PC-3 (cell line): ENCODE data around the gene AGAP5. TPM values are rescaled to one million over a fixed set of nuclear protein-coding genes. Genes with fewer than 3 reads are reported as not detected.

Experiments used
- ATAC-seq: fragments of 200-7000 bp; cut with Tn5 transposase; 2 replicates; pipeline ENCODE4 v1.9.1; 2020; ENCODE audit warnings: mild to moderate bottlenecking, moderate library complexity
- BruUV-seq: library from RNA; stranded (reverse); fragments of 400-500 nt; replicated peaks from 2 replicates; lab custom pipeline; 2021; lab: Mats Ljungman, UMichigan
- CTCF ChIA-PET: fragments of 300-600 bp; sonication (Branson Sonifier 250); formaldehyde crosslinking; loops from one replicate; lab custom pipeline; 2022; ENCODE audit warnings: antibody characterized with exemption; lab: Charles Lee
- POLR2A ChIA-PET: fragments of 300-600 bp; sonication (Branson Sonifier 250); formaldehyde crosslinking; loops from one replicate; lab custom pipeline; 2022; ENCODE audit warnings: antibody characterized with exemption; ENCODE audit not compliant: unreplicated experiment; lab: Charles Lee
- DNase-seq: peaks from one replicate; pipeline ENCODE4 v3.0.0-alpha.2; 2015
- H2AFZ ChIP-seq: fragments of 300-600 bp; sonication (generic); 2 replicates; pipeline ENCODE4 v1.6.0; 2016; ENCODE audit warnings: antibody characterized with exemption, low read length
- H3F3A ChIP-seq: fragments of 300-600 bp; sonication (generic); one replicate; pipeline ENCODE4 v1.6.0; 2017; ENCODE audit warnings: antibody characterized with exemption, low read length, control low read depth, mild to moderate bottlenecking; ENCODE audit not compliant: unreplicated experiment
- H3K27ac ChIP-seq: fragments of 300-600 bp; sonication (generic); 2 replicates; pipeline ENCODE4 v1.5.1; 2016; ENCODE audit warnings: mild to moderate bottlenecking, low read length
- H3K27me3 ChIP-seq: fragments of 300-600 bp; sonication (generic); 2 replicates; pipeline ENCODE4 v1.6.1; 2016; ENCODE audit warnings: low read length, mixed read lengths
- H3K36me3 ChIP-seq: fragments of 300-600 bp; sonication (generic); 2 replicates; pipeline ENCODE4 v1.6.1; 2016; ENCODE audit warnings: low read depth, mixed run types, low read length, mixed read lengths
- H3K4me1 ChIP-seq: fragments of 300-600 bp; sonication (generic); 2 replicates; pipeline ENCODE4 v1.5.1; 2016; ENCODE audit warnings: low read length; ENCODE audit not compliant: insufficient read depth
- H3K4me2 ChIP-seq: fragments of 300-600 bp; sonication (generic); 2 replicates; pipeline ENCODE4 v1.6.0; 2016; ENCODE audit warnings: low read length
- H3K4me3 ChIP-seq: fragments of 300-600 bp; sonication (generic); 2 replicates; pipeline ENCODE4 v1.5.1; 2016; ENCODE audit warnings: mild to moderate bottlenecking, low read length, mixed read lengths
- H3K79me2 ChIP-seq: fragments of 300-600 bp; sonication (generic); 2 replicates; pipeline ENCODE4 v1.6.1; 2017; ENCODE audit warnings: low read length, mixed read lengths
- H3K9ac ChIP-seq: fragments of 300-600 bp; sonication (generic); 2 replicates; pipeline ENCODE4 v1.6.0; 2016; ENCODE audit warnings: mild to moderate bottlenecking, low read length
- H3K9me2 ChIP-seq: fragments of 300-600 bp; sonication (generic); replicated peaks from 2 replicates; pipeline ENCODE4 v1.6.1; 2016; ENCODE audit warnings: mixed run types, low read length, mixed read lengths
- H3K9me3 ChIP-seq: fragments of 300-600 bp; sonication (generic); 2 replicates; pipeline ENCODE4 v1.6.1; 2016; ENCODE audit warnings: low read length, mixed read lengths
- H4K20me1 ChIP-seq: fragments of 300-600 bp; sonication (generic); 2 replicates; pipeline ENCODE4 v1.6.1; 2016; ENCODE audit warnings: low read length, mixed read lengths
- CTCF ChIP-seq: fragments of 300-600 bp; sonication (generic); conservative IDR thresholded peaks from 2 replicates; pipeline ENCODE4 v1.5.1; 2017; ENCODE audit warnings: antibody characterized with exemption, low read depth, mild to moderate bottlenecking, low read length
- EZH2 ChIP-seq: fragments of 300-600 bp; sonication (generic); IDR thresholded peaks from one replicate; pipeline ENCODE4 v1.6.1; 2017; ENCODE audit warnings: antibody characterized with exemption, mild to moderate bottlenecking, low read length; ENCODE audit not compliant: unreplicated experiment
- EZH2phosphoT487 ChIP-seq: fragments of 300-600 bp; sonication (generic); IDR thresholded peaks from 2 replicates; pipeline ENCODE4 v1.6.1; 2018; ENCODE audit warnings: mild to moderate bottlenecking, antibody characterized with exemption, low read length, borderline replicate concordance
- intact Hi-C: fragments of 100-400 bp; cut with micrococcal nuclease; formaldehyde crosslinking; loops from 2 replicates; pipeline ENCODE4 v1.9.0; 2023
- total RNA-seq: library from RNA; depleted of rRNA; stranded (reverse); fragments of >200 nt; gene quantifications from 2 replicates; pipeline ENCODE4 v1.2.3, GENCODE V29; 2014

Gene AGAP5
- total RNA-seq, 1 experiment from 2014 or later: 15.0 TPM

- H3K4me2 ChIP-seq: no peak within 1 kb of the TSS
- no peaks in the 10 kb centered on the region for H3F3A ChIP-seq
- no peak for TF ChIP-seq EZH2
- TF ChIP-seq EZH2phosphoT487: no peak
- TF ChIP-seq CTCF: no peak
- H3K9me3 ChIP-seq: no peaks in the 10 kb centered on the region
- ATAC-seq: peak; percentile 6; the same call in 1 of the 2 replicates
- H3K4me1 ChIP-seq: no peaks in the 10 kb centered on the region
- no peaks in the 10 kb centered on the region for H3K9me2 ChIP-seq
- no peaks in the 10 kb centered on the region for H4K20me1 ChIP-seq
- BruUV-seq: no TSS peak
- no peaks in the 10 kb centered on the region for H3K36me3 ChIP-seq
- intact Hi-C loops: no loop called here
- ChIA-PET POLR2A (interaction anchor here (0.5 to 0.6 kb wide), 2 partner anchors 199 to 1546 kb away, joined by 12 to 25 read pairs; no protein-coding TSS in a partner anchor), CTCF (interaction anchor here (0.6 kb wide), 2 partner anchors 15 to 343 kb away, joined by 3 to 7 read pairs; no protein-coding TSS in a partner anchor)
- no peak within 1 kb of the TSS for H3K9ac ChIP-seq
- H3K4me3 ChIP-seq: no peak within 1 kb of the TSS
- H3K79me2 ChIP-seq: no peaks in the 10 kb centered on the region
- no peaks in the 10 kb centered on the region for H3K27me3 ChIP-seq
- no peak within 1 kb of the TSS for H3K27ac ChIP-seq
- peak; percentile 39 for DNase-seq
- 0 out of 2 replicates have a peak within 1 kb of the TSS, but pooled peaks have one; percentile 1 for H2AFZ ChIP-seq
Measured at GRCh38 chr10:73641328-73642060, 56.4 kb downstream of the AGAP5 start, which contains the start of gene MYOZ1. Gene MYOZ1, minus strand, starts transcription at chr10:73641474. Its CDS starts 1,457 bp downstream, at chr10:73640017.

- Histone ChIP-seq H3K36me3 (no peaks in the 10 kb centered on the region), H4K20me1 (no peaks in the 10 kb centered on the region), H3K27me3 (no peaks in the 10 kb centered on the region), H3K79me2 (no peaks in the 10 kb centered on the region), H3F3A (no peaks in the 10 kb centered on the region), H3K9me2 (no peaks in the 10 kb centered on the region), H3K4me2 (no peak overlapping the region), H3K4me1 (no peaks in the 10 kb centered on the region), H3K27ac (no peak overlapping the region), H3K9ac (no peak overlapping the region), H2AFZ (no peak overlapping the region), H3K4me3 (no peak overlapping the region), H3K9me3 (no peaks in the 10 kb centered on the region)
- CTCF ChIA-PET: no interaction called here
- ATAC-seq (no peak), DNase-seq (no peak)
- intact Hi-C loops: no loop called here
- POLR2A ChIA-PET: interaction anchor here (0.6 kb wide), 1 partner anchor 1797 kb away, joined by 3 read pairs; no protein-coding TSS in a partner anchor
- TF ChIP-seq EZH2phosphoT487: no peak
- no peak for TF ChIP-seq EZH2
- BruUV-seq: no TSS peak
Measured at GRCh38 chr10:73639286-73639685, 58.6 kb downstream of the AGAP5 start.

- Histone ChIP-seq H2AFZ (no peak overlapping the region), H3K36me3 (no peaks in the 10 kb centered on the region), H3K9me3 (no peaks in the 10 kb centered on the region), H3K27ac (no peak overlapping the region), H3K4me2 (no peak overlapping the region), H3K9ac (no peak overlapping the region), H3F3A (no peaks in the 10 kb centered on the region), H3K9me2 (no peaks in the 10 kb centered on the region), H3K4me1 (no peaks in the 10 kb centered on the region), H3K79me2 (no peaks in the 10 kb centered on the region), H4K20me1 (no peaks in the 10 kb centered on the region), H3K27me3 (no peaks in the 10 kb centered on the region), H3K4me3 (no peak overlapping the region)
- TF ChIP-seq EZH2phosphoT487 (no peak), CTCF (no peak), EZH2 (no peak)
- no peak; the same call in 1 of the 2 replicates for ATAC-seq
- DNase-seq: no peak
- intact Hi-C loops: no loop called here
- BruUV-seq: no TSS peak
- CTCF ChIA-PET: interaction anchor here (0.6 kb wide), 1 partner anchor 104 kb away, joined by 3 read pairs; no protein-coding TSS in a partner anchor
- POLR2A ChIA-PET: no interaction called here
Measured at GRCh38 chr10:73635781-73636180, 62.1 kb downstream of the AGAP5 start.
